Fibroblast of lung (primary cell): Measurements from ENCODE around the gene RPS14. TPM values are rescaled to one million over a fixed set of nuclear protein-coding genes. Genes with fewer than 3 reads are reported as not detected.

Source experiments
- DNase-seq, 2 donors: peaks; one replicate each; pipeline versions ENCODE4 v3.0.0 to v3.0.0-alpha.2; 2010; ENCODE audit warnings: low read depth in 2 of 2
- H2AFZ ChIP-seq: 2 replicates; pipeline ENCODE4 v1.5.1; 2012; ENCODE audit warnings: low read length, control low read depth, inconsistent platforms
- H3K27ac ChIP-seq: 2 replicates; pipeline ENCODE4 v1.5.1; 2011; ENCODE audit warnings: low read length, control low read depth; ENCODE audit not compliant: insufficient read depth
- H3K27me3 ChIP-seq: 2 replicates; pipeline ENCODE4 v1.5.1; 2011; ENCODE audit warnings: mild to moderate bottlenecking, low read length; ENCODE audit not compliant: control insufficient read depth, insufficient read depth
- H3K36me3 ChIP-seq: 2 replicates; pipeline ENCODE4 v1.5.1; 2011; ENCODE audit warnings: low read length; ENCODE audit not compliant: control insufficient read depth, insufficient read depth
- H3K4me1 ChIP-seq: 2 replicates; pipeline ENCODE4 v1.5.1; 2011; ENCODE audit warnings: low read length; ENCODE audit not compliant: control insufficient read depth, insufficient read depth; ENCODE audit errors: extremely low read depth
- H3K4me2 ChIP-seq: 2 replicates; pipeline ENCODE4 v1.5.1; 2011; ENCODE audit warnings: low read length, control low read depth; ENCODE audit not compliant: insufficient read depth; ENCODE audit errors: extremely low read depth
- H3K4me3 ChIP-seq, 4 experiments: fragments of 200-600 bp in 1 of 4; sonication (generic) in 1 of 4; replicated peaks in 1 of 4; 2 replicates each; pipeline ENCODE4 v1.5.1; 2011 to 2016; ENCODE audit warnings: low read length in 4 of 4, low read depth in 3 of 4, mild to moderate bottlenecking in 3 of 4, control low read depth in 2 of 4, inconsistent platforms in 1 of 4, mixed read lengths in 1 of 4; ENCODE audit not compliant: insufficient read depth in 1 of 4; ENCODE audit errors: control extremely low read depth in 1 of 4
- H3K79me2 ChIP-seq: 2 replicates; pipeline ENCODE4 v1.5.1; 2012; ENCODE audit warnings: mild to moderate bottlenecking, low read length, inconsistent platforms; ENCODE audit not compliant: control insufficient read depth, insufficient read depth
- H3K9ac ChIP-seq: 2 replicates; pipeline ENCODE4 v1.5.1; 2011; ENCODE audit warnings: mild to moderate bottlenecking, low read length, control low read depth; ENCODE audit not compliant: insufficient read depth
- H3K9me3 ChIP-seq: 2 replicates; pipeline ENCODE4 v1.5.1; 2012; ENCODE audit warnings: low read depth, low read length; ENCODE audit not compliant: control insufficient read depth, insufficient read depth
- H4K20me1 ChIP-seq: 2 replicates; pipeline ENCODE4 v1.5.1; 2011; ENCODE audit warnings: low read length; ENCODE audit not compliant: control insufficient read depth, insufficient read depth; ENCODE audit errors: extremely low read depth
- EZH2 ChIP-seq: IDR thresholded peaks from 2 replicates; pipeline ENCODE4 v1.5.1; 2012; ENCODE audit warnings: low read length, control low read depth, mild to moderate bottlenecking; ENCODE audit errors: missing control alignments
- polyA plus RNA-seq, 2 donors: library from polyadenylated mRNA; depleted of rRNA in 1 of 2; stranded (reverse) in 1 of 2; unstranded in 1 of 2; fragments of >200 nt; gene quantifications; 2 replicates each; pipeline ENCODE4 v1.2.1, GENCODE V29; 2011 to 2012; ENCODE audit warnings: missing spikeins in 1 of 2
- total RNA-seq: library from RNA; depleted of rRNA; stranded (reverse); fragments of >200 nt; gene quantifications from 2 replicates; pipeline ENCODE4 v1.2.1, GENCODE V29; 2014
- TF ChIP-seq, protein P1 (sequence below), 2 donors: IDR thresholded peaks in 1 of 2; conservative IDR thresholded peaks in 1 of 2; 1 replicate in 1 of 2; 2 replicates in 1 of 2; pipeline ENCODE4 v1.5.1; 2011 to 2012; ENCODE audit warnings: low read length in 2 of 2, control low read depth in 1 of 2, inconsistent platforms in 1 of 2, low read depth in 1 of 2, mild to moderate bottlenecking in 1 of 2

RPS14 gene
- total and polyA plus RNA-seq, 2 donors (not counting 1 experiment from before 2014, with no cell fraction given), result 1,962 to 5,623 TPM

DNA sequence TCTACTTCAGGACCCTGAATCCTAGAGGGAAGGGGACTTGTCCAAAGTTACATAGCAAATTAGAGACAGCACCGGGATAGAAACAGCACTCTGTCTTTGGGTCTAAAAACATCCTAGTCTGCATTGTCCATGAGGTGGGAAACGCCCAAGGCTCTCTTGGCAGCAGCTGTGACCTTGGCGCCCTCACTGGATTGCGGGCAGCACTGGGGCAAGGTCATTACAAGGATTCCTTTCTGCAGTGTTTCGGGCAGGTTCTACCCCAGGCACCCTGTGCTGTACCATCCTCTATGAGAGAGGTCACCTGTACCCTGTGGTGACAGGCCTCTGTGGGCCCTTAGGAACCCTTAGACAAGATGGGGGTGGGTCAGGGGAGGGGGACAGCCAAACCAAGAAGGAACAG, 45.4 kb downstream of the RPS14 start:
- Histone ChIP-seq H3K4me3 (no peak overlapping the region), H3K79me2 (no peaks in the 10 kb centered on the region), H3K4me2 (no peak overlapping the region), H3K4me1 (peaks cover 5% of the 10 kb centered on the region), H2AFZ (no peak overlapping the region), H3K9me3 (no peaks in the 10 kb centered on the region), H3K27me3 (no peaks in the 10 kb centered on the region), H3K36me3 (peaks cover 4% of the 10 kb centered on the region), H4K20me1 (no peaks in the 10 kb centered on the region), H3K9ac (no peak overlapping the region), H3K27ac (no peak overlapping the region)
- no peak for TF ChIP-seq EZH2
- TF ChIP-seq, protein P1, sequence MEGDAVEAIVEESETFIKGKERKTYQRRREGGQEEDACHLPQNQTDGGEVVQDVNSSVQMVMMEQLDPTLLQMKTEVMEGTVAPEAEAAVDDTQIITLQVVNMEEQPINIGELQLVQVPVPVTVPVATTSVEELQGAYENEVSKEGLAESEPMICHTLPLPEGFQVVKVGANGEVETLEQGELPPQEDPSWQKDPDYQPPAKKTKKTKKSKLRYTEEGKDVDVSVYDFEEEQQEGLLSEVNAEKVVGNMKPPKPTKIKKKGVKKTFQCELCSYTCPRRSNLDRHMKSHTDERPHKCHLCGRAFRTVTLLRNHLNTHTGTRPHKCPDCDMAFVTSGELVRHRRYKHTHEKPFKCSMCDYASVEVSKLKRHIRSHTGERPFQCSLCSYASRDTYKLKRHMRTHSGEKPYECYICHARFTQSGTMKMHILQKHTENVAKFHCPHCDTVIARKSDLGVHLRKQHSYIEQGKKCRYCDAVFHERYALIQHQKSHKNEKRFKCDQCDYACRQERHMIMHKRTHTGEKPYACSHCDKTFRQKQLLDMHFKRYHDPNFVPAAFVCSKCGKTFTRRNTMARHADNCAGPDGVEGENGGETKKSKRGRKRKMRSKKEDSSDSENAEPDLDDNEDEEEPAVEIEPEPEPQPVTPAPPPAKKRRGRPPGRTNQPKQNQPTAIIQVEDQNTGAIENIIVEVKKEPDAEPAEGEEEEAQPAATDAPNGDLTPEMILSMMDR (conservative IDR thresholded peaks at IDR 0.05 in 1 of 2, IDR thresholded peaks at IDR 0.05 in 1 of 2; ENCODE audit: low read depth in 1 of 2, low read length in 2 of 2), result no peak
- no peak for DNase-seq

DNA sequence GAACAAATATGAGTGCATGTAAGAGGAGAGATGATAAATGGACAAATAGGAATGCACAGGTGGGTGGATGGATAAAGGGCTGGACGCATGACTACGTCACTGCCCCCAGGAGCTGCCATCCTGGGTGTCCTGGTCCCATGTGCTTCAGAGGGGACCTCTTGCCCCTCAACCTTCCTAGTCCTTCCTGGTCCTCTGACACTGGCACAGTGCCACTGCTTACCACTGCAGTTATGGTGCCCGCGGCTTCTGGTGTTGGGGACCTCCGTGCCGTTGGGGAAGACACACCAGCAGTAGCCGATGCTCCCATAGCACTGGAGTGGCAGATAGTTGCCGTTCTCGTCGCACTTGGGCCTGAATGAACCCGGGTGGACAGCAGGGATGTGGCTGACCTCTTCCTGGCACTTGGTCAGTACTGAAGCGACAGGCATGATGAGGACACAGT, 46.6 kb downstream of the RPS14 start:
- H3K27me3 ChIP-seq, result no peaks in the 10 kb centered on the region
- no peak overlapping the region for H3K27ac ChIP-seq
- no peaks in the 10 kb centered on the region for H3K79me2 ChIP-seq
- H3K4me2 ChIP-seq, result no peak overlapping the region
- no peak overlapping the region for H2AFZ ChIP-seq
- H3K4me1 ChIP-seq, result peaks cover 11% of the 10 kb centered on the region
- no peak for DNase-seq
- H3K4me3 ChIP-seq, result no peak overlapping the region
- peaks cover 7% of the 10 kb centered on the region for H3K36me3 ChIP-seq
- H4K20me1 ChIP-seq, result no peaks in the 10 kb centered on the region
- no peak overlapping the region for H3K9ac ChIP-seq
- TF ChIP-seq EZH2, result no peak
- TF ChIP-seq, protein P1 (conservative IDR thresholded peaks at IDR 0.05 in 1 of 2, IDR thresholded peaks at IDR 0.05 in 1 of 2; ENCODE audit: low read depth in 1 of 2, low read length in 2 of 2), result no peak
- H3K9me3 ChIP-seq, result no peaks in the 10 kb centered on the region

DNA sequence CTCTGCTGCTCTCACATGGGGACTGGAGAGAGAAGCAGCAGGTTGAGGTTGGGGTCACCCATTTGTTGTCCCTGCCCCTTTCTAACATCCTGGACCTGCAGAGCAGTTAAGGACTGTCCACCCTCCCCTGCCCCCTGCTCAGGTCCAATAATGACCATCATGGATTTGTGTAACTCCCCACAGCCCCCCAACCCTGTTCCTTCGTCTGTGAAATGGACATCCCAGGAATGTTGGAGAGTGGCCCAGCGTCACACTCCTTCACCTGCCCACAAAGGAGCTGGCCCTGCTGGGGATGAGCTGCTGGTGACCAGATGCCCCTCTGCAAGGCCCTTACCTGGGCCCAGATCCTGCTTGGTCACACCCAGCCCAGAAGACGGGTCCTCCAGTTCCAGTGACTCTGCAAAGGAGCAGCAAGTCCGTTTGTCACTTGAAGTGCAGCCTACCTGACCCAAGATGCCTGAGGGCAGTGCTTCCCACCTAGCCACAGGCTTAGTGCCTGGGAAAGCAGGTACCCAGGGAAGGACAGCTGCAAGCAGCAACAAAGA, 47.2 kb downstream of the RPS14 start:
- no peak for TF ChIP-seq EZH2
- TF ChIP-seq, protein P1 (conservative IDR thresholded peaks at IDR 0.05 in 1 of 2, IDR thresholded peaks at IDR 0.05 in 1 of 2; ENCODE audit: low read depth in 1 of 2, low read length in 2 of 2), result no peak
- no peaks in the 10 kb centered on the region for H3K79me2 ChIP-seq

More for the DNA sequence above, 47.2 kb downstream of the RPS14 start:
- Histone ChIP-seq H3K9ac (no peak overlapping the region), H3K27me3 (no peaks in the 10 kb centered on the region), H3K4me1 (peaks cover 11% of the 10 kb centered on the region), H2AFZ (no peak overlapping the region), H3K9me3 (no peaks in the 10 kb centered on the region), H3K27ac (no peak overlapping the region), H4K20me1 (no peaks in the 10 kb centered on the region), H3K36me3 (peaks cover 9% of the 10 kb centered on the region), H3K4me3 (no peak overlapping the region), H3K4me2 (no peak overlapping the region)
- DNase-seq, result no peak
